GM21723 (cell line): ENCODE data around the gene HOXC10.

ENCODE experiments used
- ATAC-seq: cut with Tn5 transposase; IDR thresholded peaks from one replicate; pipeline ENCODE4 v1.9.1; 2021; ENCODE audit warnings: mild to moderate bottlenecking, moderate library complexity; ENCODE audit not compliant: unreplicated experiment

The HOXC10 gene

DNA sequence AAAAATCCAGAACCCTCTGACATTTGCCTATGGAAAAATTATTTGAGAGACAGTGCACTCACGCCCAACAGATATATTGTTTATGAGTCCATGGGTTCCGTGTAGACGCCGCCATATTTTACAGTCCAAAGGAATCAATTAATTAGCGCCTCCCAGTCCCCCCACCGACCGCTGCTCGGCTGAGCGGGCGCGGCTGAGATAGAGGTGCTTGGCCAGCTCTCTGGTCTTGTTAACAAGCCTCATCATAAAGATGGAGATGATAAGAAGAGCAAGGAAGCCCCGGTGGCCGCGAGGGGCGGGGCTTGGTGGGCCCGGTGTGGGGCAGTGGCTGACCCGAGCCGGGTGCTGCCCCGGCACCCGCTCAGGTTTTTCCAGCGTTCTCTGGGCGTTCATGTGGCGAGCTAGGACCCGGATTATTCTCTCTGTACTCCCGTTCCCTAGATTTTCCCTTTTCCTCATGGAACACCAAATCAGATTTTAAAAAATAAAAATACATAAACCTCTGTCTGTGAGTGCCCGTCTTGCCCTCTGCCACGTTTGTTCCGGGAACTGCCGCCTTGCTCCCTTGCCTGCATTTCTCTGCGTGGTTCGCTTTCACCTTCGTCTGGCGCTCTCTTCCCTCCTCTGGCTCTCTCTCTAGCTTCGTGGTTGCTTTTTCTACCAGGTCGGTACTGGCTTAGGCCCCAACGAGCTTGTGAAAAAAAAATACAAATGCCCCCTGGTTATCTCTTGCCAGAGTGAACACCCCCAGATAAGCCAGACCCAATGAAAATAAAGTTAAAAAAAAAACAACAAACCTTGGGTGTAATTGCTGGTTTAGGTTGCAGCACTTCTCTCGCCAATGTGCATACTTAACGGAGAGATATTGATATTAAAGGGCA is 21.3 kb upstream of the HOXC10 start:
- ATAC-seq, result no peak

DNA sequence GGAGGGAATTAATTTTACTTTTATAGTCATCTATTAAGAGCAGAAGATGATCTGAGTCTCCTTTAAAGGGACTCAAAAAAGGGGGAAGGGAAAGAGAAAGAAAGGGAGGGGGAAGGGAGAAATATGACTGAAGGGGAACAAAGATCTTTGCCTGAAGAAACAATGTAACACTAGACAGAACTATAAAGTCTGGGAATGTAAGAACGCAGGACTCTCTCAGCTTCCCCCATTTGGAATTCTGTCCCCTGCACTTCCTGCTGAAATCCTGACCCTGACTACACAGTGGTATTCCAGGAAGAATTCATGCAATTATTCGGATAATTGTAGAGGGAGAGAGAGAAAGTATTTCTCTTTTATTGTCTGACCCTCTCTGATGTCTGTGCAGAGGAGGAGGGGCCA is 20.6 kb upstream of the HOXC10 start:
- no peak for ATAC-seq

DNA sequence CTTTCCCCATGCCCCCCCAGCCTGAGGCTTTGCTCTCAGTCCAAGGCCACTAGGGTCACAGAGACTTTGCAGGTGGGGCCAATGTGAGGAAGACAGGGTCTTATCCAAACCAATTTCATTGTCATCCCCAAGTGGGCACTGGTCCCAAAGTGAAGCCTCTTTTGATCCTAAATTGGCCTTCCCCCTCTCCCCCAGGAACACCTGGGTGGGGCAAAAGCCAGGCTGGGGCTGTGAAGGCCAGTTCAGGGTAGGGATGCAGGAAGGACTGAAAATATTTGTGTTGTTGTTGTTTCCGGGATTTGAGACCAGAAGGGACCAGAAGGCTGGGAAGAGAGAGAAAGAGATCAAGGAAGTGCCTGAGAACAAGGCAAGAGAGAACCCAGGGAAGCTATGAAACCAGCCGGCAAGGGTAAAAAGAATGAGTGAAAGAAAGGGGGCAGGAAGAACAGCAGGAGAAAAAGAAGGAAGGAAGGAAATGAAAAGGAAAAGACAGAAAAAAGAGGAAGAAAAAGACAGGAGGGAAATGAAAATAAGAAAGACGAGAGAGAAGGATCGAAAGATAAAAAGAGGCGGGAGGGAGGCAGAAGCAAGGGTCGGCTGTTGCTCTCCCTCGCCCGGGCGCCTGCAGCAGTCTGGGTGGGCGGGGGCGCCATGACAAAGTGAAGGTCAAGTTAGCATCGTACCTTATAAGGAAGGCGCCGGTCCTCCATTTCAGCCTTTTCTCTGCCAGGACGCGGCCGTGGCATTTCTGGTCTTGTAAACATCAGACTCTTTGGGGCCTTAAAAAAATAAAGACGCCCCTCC is 19.5 kb upstream of the HOXC10 start:
- ATAC-seq, result no peak

DNA sequence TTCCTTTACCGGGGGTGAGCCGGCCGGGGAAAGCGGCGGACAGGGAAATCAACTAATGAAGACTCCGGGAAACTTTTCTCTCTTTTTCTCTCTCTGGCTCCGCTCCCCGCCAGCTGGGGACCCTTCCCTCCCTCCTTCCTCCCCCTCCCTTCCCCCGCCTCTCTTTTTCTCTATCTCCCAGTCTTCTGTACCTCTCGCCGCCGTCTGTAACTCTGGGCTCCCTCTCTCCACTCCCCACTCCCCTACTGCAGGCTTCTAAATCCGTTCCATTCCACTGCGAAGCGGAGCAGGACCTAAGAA is 18.9 kb upstream of the HOXC10 start:
- ATAC-seq, result no peak

DNA sequence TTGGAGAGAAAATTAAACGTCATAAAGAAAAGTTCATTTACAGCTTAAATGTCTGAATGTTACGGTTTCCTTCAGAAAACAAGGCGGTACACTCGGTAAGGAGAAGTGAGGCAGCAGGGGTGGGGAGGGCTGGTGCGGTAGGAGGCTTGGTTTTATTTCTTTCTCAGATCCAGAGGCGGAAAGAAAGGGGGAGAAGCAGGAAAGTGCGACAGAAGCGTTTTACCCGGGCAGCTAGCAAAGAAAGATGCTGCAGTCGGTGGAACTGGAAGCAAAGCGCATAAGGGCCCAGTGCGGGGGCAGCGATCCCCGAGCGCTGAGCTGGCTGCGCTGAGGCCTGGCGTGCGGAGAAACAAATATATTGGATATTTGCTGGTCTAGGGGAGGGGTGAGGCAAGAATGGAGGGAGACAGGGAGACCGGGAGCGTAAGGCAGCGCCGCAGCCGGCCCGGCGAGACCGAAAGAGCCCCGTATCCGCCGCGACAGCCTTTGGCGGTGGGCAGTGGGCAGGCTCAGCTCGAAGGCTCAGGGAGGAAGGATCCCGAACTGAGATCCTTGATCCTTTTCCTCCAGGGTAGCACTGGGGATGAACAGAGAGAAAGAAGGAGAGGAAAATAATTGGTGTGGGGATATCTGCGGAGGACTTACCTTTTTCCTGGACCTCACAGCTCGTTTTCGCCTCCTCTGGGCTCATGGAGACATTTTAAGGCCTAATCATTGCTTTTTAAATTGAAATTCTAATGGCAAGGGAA is 18.4 kb upstream of the HOXC10 start:
- ATAC-seq, result no peak

DNA sequence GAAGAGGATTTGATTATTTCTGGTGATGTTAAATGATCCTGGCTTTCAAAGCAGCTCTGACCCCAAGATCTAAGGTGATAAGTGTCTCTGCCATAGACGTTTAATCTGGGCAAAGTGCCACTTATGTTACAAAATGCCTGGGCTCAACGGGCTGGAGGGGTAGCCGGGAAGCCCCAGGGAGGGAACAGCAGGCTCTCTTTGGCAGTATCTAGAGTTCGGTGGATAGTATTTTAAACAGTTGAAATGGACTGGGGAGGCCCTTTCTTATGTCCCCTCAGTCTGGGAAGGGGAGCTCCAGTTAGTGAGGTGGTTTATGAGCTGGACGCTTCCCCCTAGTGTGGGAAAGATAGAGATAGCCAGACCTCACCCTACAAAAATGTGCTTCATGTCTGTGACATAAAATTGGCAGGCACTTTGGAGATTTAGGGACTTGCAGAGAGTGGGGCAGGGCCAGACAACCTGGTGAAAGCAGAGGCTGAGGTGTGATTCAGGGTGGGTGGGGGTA is 17.5 kb upstream of the HOXC10 start:
- no peak for ATAC-seq

DNA sequence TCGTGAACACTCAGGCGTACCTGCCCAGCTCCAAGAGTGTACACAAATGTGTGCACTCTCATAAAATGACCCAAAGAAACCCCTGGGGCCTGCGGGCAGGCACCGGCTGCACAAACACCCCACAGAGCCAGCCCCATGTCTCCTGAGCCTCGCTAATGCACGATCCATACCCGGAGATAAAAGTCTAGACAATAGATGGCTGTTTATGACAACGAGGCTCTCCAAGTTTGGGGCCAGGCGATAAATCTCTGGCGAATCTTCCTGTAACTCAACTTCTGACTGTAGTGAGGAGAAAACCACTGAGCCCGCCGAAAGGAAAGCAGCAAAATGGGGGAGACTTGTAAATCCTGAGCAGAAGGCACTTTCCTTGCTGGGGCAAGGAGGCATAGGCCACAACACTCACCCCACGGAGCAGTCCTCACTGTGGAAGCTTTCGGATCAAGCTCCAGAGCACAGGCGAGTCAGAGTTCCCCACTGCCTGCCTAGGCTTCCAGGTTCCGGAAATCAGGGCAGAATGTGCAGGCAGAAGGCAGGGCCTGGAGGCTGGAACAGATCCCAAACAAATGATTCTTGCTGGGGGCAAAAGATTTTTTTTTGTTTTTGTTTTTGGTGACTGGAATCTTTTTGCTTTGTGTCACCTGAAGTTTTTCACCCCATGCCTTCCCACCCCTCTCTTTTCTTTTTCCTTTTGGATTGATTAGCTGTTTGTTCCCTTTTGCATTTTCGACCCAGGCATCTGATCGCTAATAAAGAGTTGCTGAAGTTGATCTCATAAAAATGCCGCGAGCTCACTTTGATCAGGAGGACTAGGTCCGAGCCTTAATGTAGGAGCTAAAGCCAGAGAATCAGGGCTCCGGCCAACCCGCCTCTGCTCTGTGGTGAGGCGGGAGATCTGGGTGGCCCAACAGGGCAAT is 16.5 kb upstream of the HOXC10 start:
- no peak for ATAC-seq

DNA sequence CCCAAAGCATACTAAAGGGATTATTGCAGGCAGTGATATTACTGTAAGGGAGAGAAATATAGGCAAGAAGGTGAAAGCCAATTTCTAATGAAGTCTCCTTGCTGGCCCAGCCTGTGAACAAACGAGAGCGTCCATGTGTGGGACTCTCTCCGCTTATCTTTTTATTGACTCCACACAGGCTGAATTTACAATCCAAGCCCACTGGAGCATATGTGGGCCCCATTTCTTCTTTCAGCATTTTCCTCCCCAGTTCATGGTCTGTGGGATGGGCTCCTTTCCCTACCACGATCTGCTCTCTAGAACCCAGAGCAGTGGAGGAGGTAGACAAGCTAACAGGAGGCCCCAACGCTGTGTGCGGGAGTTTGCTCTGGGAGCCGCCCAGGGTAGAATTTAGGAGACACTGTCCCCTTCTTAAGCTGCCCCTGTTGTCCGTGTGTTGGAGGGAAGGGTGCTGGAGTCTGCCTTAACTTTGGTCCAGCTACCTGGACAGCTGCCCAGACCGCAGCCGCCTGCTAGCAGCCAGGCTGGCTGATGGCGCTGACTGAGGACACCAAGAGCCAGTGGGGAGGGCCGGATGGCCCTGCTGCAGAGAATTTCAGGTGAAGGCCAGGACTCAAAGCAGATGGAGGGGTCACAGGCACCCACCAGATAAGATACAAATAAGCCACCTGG is 15.2 kb upstream of the HOXC10 start:
- no peak for ATAC-seq

DNA sequence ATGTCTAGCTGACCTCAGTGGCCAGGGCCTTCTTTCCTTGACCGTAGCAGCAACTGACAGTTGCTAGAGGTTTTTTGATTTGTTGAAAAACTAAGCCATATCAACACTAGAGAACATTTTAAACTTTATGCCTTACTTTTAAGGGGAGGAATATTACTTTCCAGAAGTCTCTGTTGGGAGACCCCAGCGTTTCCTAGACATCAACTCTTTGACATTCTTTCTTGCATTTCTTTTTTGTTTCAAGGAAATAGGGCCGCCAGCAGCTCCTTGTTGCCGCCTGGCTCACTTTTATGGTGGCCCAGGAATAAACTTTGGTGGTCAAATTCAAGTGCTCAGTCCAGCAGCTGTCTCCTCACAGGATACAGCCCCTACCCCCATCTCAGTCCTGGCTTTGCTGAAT is 14.5 kb upstream of the HOXC10 start:
- ATAC-seq, result no peak

DNA sequence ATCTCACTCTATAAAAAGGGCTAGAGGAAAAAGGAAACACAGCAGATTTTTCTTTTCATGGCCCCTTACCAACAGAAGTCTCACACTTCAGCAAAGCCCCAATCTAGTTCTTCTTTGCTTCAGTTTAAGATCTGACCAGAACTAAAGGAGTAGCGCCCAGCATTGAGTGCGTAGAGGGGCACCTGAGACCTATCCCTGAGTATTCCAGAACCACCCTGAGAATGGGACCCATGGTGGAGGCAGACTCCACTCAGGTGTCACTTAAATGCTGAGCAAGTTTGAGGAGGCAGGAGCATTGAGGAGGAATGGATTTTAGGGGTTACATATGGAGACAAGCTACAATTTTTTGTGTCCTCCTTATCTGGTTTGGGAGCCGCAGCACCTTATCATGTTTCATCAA is 13.8 kb upstream of the HOXC10 start:
- no peak for ATAC-seq

DNA sequence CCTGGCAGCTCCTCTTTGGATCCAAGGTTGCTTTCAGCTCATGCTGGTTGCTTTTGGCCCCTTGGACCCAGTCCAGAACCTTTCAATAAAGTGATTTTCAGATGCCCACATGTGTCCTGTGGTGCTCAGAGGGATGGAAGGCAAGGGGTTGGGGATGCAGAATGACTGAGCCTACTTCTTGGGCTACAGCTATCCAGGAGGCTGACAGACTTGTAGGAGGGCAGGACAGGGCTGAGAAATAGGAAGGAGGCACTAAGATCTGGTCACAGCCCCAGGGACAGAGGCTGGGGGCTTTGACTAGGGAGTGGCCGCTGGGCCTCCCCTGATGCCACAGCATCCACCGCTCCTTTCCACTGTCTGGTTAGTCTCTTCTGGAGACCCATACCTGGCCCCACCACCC is 13.3 kb upstream of the HOXC10 start:
- ATAC-seq, result no peak

DNA sequence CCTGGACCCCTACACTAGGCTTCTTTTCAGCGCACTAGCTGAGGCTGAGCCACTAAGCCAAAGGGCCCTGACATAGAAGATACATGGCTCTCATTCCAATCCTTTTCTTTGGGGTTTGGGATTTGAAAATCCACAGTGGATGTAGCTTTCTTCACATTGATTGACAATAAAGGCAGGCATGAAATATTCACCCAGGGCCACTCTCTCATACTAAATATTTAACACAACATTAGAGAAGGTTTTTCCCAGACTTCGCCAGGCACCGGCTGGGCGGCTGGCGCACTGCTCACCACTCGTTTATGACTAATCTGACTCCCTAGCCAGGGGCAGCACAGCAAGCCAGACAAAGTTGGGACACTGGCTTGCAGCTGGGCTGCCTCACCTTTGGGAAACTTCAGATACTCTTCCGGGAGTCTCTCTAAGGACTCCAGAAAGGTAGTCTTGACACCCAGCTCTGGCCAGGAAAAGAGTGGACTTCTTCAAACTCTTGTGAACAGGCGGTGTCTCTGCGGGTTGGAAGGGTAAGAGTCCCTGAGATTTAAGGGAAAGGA is 12.7 kb upstream of the HOXC10 start:
- ATAC-seq, result no peak

DNA sequence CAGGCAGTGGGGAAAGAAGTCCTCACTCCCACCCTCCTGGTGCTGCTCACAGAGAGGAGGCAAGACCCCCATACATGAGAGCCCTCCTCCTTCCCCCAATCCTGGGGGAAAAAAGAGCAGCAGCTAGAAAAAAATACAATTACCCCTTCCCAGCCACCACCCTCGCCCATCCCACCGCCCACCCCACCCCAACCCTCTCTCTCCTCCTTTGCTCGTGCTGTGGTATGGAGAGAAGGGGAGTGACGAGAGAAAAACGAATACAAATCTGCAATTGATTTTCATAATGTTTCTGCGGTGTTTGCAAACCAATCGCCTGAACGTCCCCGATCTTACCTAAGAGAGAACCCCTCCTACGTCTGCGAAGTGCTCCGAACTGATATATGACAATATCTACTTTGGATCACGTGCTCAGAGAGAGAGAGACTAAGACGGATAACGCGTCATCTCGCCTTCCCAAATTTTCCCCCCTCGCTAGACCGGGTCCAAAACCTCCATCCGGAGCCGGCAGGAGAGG is 12.2 kb upstream of the HOXC10 start, which contains the start of gene HOXC11:
Gene HOXC11, plus strand, starts transcription at position 405 of the 514 bp plus-strand sequence. CDS start 116 bp downstream, outside the sequence.
- ATAC-seq, result no peak

DNA sequence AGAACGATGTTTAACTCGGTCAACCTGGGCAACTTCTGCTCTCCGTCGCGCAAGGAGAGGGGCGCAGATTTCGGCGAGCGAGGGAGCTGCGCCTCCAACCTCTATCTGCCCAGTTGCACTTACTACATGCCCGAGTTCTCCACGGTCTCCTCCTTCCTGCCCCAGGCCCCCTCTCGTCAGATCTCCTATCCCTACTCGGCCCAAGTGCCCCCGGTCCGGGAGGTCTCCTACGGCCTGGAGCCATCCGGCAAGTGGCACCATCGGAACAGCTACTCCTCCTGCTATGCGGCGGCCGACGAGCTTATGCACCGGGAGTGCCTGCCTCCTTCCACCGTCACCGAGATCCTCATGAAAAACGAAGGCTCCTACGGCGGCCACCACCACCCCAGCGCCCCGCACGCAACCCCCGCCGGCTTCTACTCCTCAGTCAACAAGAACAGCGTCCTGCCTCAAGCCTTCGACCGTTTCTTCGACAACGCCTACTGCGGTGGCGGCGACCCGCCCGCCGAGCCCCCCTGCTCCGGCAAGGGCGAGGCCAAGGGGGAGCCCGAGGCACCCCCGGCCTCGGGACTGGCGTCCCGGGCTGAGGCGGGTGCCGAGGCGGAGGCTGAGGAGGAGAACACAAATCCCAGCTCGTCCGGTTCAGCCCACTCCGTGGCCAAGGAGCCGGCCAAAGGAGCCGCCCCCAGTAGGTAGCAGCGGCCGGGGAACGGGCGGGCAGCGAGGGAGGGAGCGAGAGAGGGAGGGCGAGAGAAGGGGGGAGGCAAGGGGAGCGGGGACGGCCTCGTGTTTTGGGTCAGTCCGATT is 11.5 kb upstream of the HOXC10 start:
- no peak for ATAC-seq

DNA sequence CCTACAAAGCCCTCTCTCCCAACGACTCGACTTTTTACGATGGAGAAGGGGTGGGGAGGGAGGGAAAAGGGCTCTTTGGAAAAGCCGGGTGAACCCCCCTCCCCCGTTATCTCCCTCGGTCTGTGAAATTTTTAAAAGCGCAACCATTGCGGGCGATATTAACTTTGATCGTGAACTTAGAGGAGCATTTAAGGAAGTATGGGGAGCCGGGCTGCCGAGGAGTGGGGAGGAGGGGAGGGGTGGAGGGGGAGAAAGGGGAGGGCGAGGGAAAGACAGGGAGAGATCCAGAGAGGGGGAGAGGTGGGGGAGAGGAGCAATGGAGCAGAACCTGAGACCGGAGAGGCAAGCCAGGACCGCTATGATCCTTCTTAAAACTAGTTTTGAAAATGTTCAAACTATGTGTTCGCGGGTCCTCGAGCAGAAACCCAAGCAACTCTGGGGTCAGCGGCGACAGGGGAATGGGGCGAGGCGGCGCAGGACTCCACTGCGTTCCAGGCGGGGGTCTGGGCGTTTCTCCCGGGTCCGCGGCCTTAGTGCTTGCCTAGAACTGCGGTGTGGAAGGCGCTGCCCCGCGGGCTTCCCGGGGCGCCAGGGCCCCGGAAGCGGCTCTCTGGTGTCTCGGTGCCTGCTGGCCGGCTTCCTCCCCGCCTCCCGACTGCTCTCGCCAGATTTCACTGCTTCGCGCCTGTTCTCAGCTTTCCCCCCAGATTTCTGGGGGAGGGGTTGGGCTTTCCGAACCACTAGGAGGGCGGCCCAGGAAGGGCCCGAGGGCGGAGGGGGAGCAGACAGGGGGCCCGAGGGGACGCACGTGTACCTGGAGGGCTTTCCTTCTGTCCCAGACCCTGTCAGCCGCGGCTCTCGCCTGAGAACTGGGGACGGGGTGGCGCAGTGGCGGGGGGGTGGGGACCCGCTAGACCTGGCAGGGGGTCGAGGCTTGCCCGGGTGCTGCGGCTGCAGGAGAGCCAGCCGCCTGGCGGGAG is 10.6 kb upstream of the HOXC10 start, which contains the start of gene HOTAIR:
Gene HOTAIR, minus strand, starts transcription at position 871 of the 980 bp plus-strand sequence.
- ATAC-seq, result no peak

DNA sequence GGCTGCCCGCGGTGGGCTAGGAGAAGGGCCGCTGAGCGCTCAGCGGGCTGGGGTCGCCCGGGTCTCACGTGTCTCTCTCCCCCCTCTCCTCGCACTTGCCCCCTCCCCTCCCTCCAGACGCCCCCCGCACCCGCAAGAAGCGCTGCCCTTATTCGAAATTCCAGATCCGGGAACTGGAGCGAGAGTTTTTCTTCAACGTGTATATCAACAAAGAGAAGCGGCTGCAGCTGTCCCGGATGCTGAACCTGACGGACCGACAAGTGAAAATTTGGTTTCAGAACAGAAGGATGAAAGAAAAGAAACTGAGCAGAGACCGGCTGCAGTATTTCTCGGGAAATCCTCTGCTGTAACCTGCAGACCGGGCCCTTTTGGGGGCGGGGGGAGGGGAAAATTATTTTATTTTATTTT is 9.9 kb upstream of the HOXC10 start:
- ATAC-seq, result no peak
